HUES64 (cell line): ENCODE measurements around the gene WDFY4.

Source experiments
- H3K27ac ChIP-seq: 2 replicates; pipeline ENCODE4 v1.7.0; 2013; ENCODE audit warnings: low read depth, low read length, inconsistent platforms
- H3K27me3 ChIP-seq: 2 replicates; pipeline ENCODE4 v1.6.1; 2013; ENCODE audit warnings: mild to moderate bottlenecking, low read length; ENCODE audit not compliant: insufficient read depth
- H3K36me3 ChIP-seq: 2 replicates; pipeline ENCODE4 v1.6.1; 2013; ENCODE audit warnings: mild to moderate bottlenecking, low read length; ENCODE audit not compliant: insufficient read depth
- H3K4me1 ChIP-seq: 2 replicates; pipeline ENCODE4 v1.6.1; 2013; ENCODE audit warnings: mild to moderate bottlenecking, low read length, moderate library complexity; ENCODE audit not compliant: insufficient read depth
- H3K4me3 ChIP-seq: 2 replicates; pipeline ENCODE4 v1.5.1; 2013; ENCODE audit warnings: mild to moderate bottlenecking, low read length, moderate library complexity
- H3K9ac ChIP-seq: 2 replicates; pipeline ENCODE4 v1.6.1; 2013; ENCODE audit warnings: mild to moderate bottlenecking, low read depth, low read length
- H3K9me3 ChIP-seq: 2 replicates; pipeline ENCODE4 v1.6.1; 2013; ENCODE audit warnings: low read depth, low read length; ENCODE audit not compliant: insufficient read depth
- WGBS: fragments of 150-250, 120-280 bp; methylation state at CpG from one replicate; pipeline ENCODE4 v1.1.7; 2013; ENCODE audit warnings: missing lambda C conversion rate; 5-methylcytosine and 5-hydroxymethylcytosine counted together

The WDFY4 gene

GRCh38 chr10:48759113-48759901, 74.6 kb downstream of the WDFY4 start:
- no peaks in the 10 kb centered on the region for H3K4me1 ChIP-seq
- no peak overlapping the region for H3K4me3 ChIP-seq
- no peaks in the 10 kb centered on the region for H3K9me3 ChIP-seq
- H3K36me3 ChIP-seq: no peaks in the 10 kb centered on the region
- H3K27me3 ChIP-seq: no peaks in the 10 kb centered on the region
- 97% methylated on average over 4 of the region's 4 CpGs for WGBS
- H3K27ac ChIP-seq: no peak overlapping the region
- H3K9ac ChIP-seq: no peak overlapping the region

DNA sequence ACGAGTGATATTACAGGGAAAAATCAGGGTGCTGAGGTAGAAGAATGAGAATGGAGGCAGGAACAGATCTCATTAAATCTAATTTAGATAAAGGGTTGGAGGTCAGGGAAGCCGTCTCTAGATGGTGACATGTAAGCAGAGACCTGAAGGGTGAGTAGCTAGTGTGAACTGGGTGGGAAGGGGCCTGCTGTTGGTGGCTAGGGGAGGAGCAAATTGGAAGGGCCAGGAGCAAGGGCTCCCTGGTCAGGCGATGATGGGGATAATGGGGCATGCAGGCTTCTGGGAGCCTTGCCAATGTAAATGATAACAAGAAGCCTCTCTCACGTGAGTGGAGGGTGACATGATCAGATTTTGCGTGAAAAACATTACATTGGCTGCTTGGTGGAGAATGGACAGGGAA, 76.3 kb downstream of the WDFY4 start:
- Histone ChIP-seq H3K4me3 (no peak overlapping the region), H3K27me3 (no peaks in the 10 kb centered on the region), H3K9ac (no peak overlapping the region), H3K27ac (no peak overlapping the region), H3K36me3 (no peaks in the 10 kb centered on the region), H3K9me3 (no peaks in the 10 kb centered on the region), H3K4me1 (no peaks in the 10 kb centered on the region)
- 89% methylated on average over 5 of the region's 5 CpGs for WGBS

DNA sequence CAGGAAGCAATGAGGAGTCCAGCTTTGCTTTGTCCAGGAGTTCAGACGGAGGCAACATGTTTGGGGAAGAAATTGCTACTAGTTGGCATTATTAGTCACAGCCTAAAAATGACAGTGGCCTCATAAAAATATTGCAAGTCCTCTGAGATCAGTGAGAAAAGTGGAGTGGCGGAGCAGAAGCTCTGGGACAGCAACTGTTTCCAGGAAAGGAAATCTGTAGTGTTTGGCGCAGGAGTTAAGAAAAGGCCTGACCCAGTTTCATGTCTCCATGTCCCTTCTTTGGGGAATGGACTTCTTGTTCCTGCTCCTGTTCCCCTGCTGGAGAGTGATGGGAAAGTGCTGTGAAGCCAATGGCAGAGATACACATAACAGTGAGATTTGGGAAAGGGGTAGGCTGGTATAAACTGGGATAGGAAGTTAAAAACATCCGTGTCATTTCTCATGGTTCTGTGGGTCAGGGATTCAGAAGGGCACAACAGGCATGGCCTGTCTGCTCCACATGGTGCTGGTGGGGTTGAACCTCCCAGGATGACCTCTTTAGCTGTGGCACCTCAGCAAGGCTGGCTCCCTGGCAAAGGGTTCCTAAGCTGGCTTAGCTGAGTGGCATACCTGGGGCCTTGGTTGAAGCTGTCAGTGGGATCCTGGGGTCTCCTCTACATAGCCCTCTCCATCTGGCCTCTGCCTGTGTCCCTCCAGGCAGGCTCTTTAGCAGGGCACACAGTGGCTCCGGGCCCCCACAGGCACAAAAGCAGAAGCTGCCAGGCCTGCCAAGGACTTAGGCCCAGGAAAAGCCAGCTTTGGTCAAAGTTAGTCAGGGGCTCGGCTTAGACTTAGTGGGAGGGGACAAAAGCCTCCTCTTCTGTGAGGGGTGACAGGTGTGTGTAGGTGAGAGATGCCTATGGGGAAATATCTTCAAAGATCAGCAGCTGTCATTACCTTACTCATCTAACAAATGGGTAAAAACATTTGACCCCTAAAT, 77.7 kb downstream of the WDFY4 start:
- Histone ChIP-seq H3K27me3 (no peaks in the 10 kb centered on the region), H3K9ac (no peak overlapping the region), H3K4me1 (no peaks in the 10 kb centered on the region), H3K27ac (no peak overlapping the region), H3K9me3 (no peaks in the 10 kb centered on the region), H3K36me3 (no peaks in the 10 kb centered on the region), H3K4me3 (no peak overlapping the region)
- 93% methylated on average over 6 of the region's 6 CpGs for WGBS

GRCh38 chr10:48763403-48763965, 78.8 kb downstream of the WDFY4 start:
- H3K4me3 ChIP-seq: no peak overlapping the region
- H3K9me3 ChIP-seq: no peaks in the 10 kb centered on the region
- H3K36me3 ChIP-seq: no peaks in the 10 kb centered on the region
- no peak overlapping the region for H3K27ac ChIP-seq
- H3K4me1 ChIP-seq: no peaks in the 10 kb centered on the region
- H3K9ac ChIP-seq: no peak overlapping the region
- WGBS: 89% methylated on average over 5 of the region's 5 CpGs
- no peaks in the 10 kb centered on the region for H3K27me3 ChIP-seq

DNA sequence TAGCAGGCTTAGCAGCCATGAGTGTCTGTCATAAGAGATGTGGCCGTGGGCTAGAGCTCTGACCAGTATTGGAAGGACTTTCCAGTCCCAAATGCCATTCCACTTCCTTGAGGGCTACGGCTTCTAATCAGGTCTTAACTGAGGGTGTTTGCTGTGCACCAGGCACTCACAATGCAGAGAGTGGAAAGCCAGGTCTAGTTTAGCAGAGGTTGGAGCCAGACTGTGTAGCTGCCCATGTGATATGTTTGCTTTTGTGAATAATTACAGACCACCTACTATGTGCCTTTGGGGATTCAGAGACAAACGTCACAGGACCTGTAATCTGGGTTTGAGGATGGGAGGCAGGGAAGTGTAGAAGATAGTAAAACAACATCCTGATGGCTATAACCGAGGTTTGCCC, 79.8 kb downstream of the WDFY4 start:
- no peaks in the 10 kb centered on the region for H3K9me3 ChIP-seq
- H3K36me3 ChIP-seq: no peaks in the 10 kb centered on the region
- no peaks in the 10 kb centered on the region for H3K27me3 ChIP-seq
- no peak overlapping the region for H3K9ac ChIP-seq
- no peak overlapping the region for H3K27ac ChIP-seq
- no peaks in the 10 kb centered on the region for H3K4me1 ChIP-seq
- 88% methylated on average over 4 of the region's 4 CpGs for WGBS
- H3K4me3 ChIP-seq: no peak overlapping the region

DNA sequence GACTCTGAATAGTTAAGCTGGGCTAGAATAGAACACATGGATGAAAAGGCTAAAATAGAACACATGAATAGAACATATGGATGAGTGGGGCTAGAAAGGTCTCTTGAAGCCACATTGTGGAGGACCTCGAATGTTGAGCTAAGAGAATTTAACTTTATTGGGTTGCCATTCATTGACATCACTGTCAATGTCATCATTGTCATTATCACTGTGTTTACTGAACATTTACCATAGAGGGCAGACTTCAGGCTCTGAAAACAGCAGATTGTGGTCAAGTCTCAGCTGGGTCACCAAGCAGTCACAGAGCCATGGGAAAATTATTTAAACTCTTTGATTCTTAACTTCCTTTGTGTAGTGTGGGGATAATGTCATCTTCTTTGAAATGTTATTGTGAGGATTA, 80.4 kb downstream of the WDFY4 start:
- Histone ChIP-seq H3K4me3 (no peak overlapping the region), H3K4me1 (peaks cover 4% of the 10 kb centered on the region), H3K27ac (no peak overlapping the region), H3K9ac (no peak overlapping the region), H3K27me3 (no peaks in the 10 kb centered on the region), H3K36me3 (no peaks in the 10 kb centered on the region), H3K9me3 (no peaks in the 10 kb centered on the region)
- WGBS: 93% methylated on average over 1 of the region's 1 CpG

- Histone ChIP-seq H3K9me3 (no peaks in the 10 kb centered on the region), H3K27me3 (no peaks in the 10 kb centered on the region), H3K4me1 (peaks cover 4% of the 10 kb centered on the region), H3K4me3 (no peak overlapping the region), H3K9ac (no peak overlapping the region), H3K27ac (no peak overlapping the region), H3K36me3 (no peaks in the 10 kb centered on the region)
- WGBS: 94% methylated on average over 4 of the region's 4 CpGs
Measured at GRCh38 chr10:48765527-48765926, 80.9 kb downstream of the WDFY4 start.

DNA sequence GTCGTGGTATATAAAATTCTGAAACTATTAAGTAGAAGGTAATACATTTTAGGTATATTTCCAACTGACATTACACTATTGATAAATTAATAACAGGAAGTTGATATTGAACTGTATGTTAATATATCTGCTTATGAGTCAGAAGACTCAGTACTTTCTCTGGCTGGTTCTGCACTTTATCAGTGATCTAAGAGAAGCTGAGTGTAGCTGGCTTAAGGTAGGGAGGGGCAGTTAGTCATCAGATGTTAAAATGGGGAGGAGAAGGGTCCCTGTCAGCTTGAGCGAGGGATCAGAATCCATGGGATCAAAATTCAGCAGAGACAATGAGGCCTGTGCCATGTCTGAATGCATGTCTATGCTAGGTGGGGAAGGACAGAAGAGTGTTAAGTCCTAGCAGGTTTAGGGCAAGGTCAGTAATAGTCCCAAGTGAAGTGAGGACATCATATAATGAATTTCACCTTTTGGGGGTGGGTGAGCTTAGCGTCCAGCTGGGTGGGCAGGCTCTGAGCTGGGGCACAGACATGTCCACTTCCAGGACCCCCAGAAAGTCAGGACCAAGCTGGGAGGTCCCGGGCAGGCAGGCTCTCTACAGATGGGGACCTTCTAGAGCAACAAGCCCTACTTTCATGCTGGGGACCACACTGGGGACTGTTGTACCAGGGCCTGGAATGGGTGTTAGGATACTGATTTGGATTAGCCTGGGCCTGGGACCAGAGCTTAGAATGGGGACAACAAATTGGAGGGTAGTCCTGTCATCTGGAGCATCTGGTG, 82.9 kb downstream of the WDFY4 start:
- peaks cover 4% of the 10 kb centered on the region for H3K4me1 ChIP-seq
- WGBS: 95% methylated on average over 3 of the region's 4 CpGs
- no peaks in the 10 kb centered on the region for H3K36me3 ChIP-seq
- no peaks in the 10 kb centered on the region for H3K9me3 ChIP-seq
- H3K4me3 ChIP-seq: no peak overlapping the region
- H3K9ac ChIP-seq: no peak overlapping the region
- no peaks in the 10 kb centered on the region for H3K27me3 ChIP-seq
- no peak overlapping the region for H3K27ac ChIP-seq

DNA sequence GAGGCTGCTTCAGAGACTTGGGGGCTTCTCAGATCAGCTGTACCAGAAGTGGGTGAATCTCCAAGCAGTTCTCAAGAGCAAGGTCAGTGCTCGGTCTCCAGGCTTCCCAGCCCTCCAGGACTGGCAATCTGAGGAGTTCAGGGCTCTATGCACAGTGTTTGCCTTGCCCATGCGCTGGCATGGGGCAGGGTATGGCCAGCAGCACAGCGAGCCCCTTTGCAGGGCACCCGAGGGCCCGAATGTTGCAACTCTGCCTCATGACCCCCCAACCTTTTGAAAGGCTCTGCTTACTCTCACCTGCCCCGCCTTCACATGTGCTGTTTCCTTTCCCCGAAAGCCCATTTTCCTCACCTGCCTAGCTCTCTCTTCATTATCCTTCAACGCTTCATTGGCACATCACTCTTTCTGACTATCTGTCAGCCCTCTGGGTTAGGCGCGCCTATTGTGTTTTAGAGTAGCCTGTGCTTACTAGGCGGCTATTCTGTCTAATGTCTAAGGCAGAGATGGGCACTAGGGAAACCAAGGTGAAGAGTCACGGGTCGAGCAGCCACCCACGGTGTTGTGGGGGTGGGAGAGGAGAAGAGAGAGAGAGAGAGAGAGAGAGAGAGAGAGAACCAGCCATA, 83.6 kb downstream of the WDFY4 start:
- Histone ChIP-seq H3K27ac (no peak overlapping the region), H3K9ac (no peak overlapping the region), H3K27me3 (no peaks in the 10 kb centered on the region), H3K4me1 (peaks cover 4% of the 10 kb centered on the region), H3K9me3 (no peaks in the 10 kb centered on the region), H3K36me3 (no peaks in the 10 kb centered on the region), H3K4me3 (no peak overlapping the region)
- 88% methylated on average over 14 of the region's 14 CpGs for WGBS

DNA sequence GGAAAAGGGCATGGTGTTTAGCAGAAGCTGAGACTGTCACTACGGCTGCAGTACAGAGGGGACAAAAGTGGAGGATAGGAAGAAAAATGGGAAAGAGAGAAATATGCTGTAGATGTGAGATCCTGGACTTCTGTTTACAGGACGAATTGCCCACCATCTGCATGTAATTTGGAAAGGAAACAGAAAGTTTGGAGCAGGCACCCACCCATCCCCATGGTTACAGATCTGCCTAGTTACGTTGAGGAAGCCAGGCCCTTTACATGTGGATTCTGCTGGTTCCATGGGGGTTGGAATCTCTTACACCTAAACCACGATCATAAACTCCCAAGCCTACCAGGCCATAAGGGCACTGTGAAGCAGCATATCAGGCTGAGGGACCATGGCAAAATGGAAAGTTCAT, 84.3 kb downstream of the WDFY4 start:
- H3K36me3 ChIP-seq: no peaks in the 10 kb centered on the region
- no peaks in the 10 kb centered on the region for H3K9me3 ChIP-seq
- WGBS: 86% methylated on average over 4 of the region's 4 CpGs
- no peak overlapping the region for H3K9ac ChIP-seq
- no peak overlapping the region for H3K27ac ChIP-seq
- H3K4me3 ChIP-seq: no peak overlapping the region
- no peaks in the 10 kb centered on the region for H3K27me3 ChIP-seq
- H3K4me1 ChIP-seq: peaks cover 4% of the 10 kb centered on the region
